ENCODE measurements around the gene ANKS1B.
"Not testable (repeated sequence)": the region's sequence is repeated elsewhere in the genome, so short reads cannot be mapped to it uniquely, and the experiment has no call there.

The ANKS1B gene

GRCh38 chr12:99343960-99344359 lies 640.8 kb downstream of the ANKS1B start:
- no peak for DNase-seq

- DNase-seq, result no peak
Observed at GRCh38 chr12:99339663-99340062, 645.1 kb downstream of the ANKS1B start.

GRCh38 chr12:99334285-99335056 lies 650.3 kb downstream of the ANKS1B start:
- DNase-seq, result no peak

GRCh38 chr12:99332936-99333591 lies 651.7 kb downstream of the ANKS1B start:
- DNase-seq, result no peak

GRCh38 chr12:99330216-99330615 lies 654.5 kb downstream of the ANKS1B start:
- DNase-seq, result no peak

GRCh38 chr12:99321210-99321609 lies 663.5 kb downstream of the ANKS1B start:
- not testable (repeated sequence) for DNase-seq

GRCh38 chr12:99311373-99311772 lies 673.4 kb downstream of the ANKS1B start:
- no peak for DNase-seq

- no peak for DNase-seq
Observed at GRCh38 chr12:99309812-99310211, 674.9 kb downstream of the ANKS1B start.

- no peak for DNase-seq
Observed at GRCh38 chr12:99302874-99303273, 681.9 kb downstream of the ANKS1B start.

GRCh38 chr12:99287136-99287535 lies 697.6 kb downstream of the ANKS1B start:
- DNase-seq, result no peak

GRCh38 chr12:99284161-99284560 lies 700.6 kb downstream of the ANKS1B start:
- no peak for DNase-seq

GRCh38 chr12:99282624-99283023 lies 702.1 kb downstream of the ANKS1B start:
- no peak for DNase-seq

- no peak for DNase-seq
Observed at GRCh38 chr12:99282086-99282485, 702.6 kb downstream of the ANKS1B start.

- DNase-seq, result no peak
Observed at GRCh38 chr12:99281277-99281676, 703.5 kb downstream of the ANKS1B start.

GRCh38 chr12:99278899-99279298 lies 705.8 kb downstream of the ANKS1B start:
- no peak for DNase-seq

GRCh38 chr12:99277591-99278379 lies 707.0 kb downstream of the ANKS1B start:
- DNase-seq, result no peak

GRCh38 chr12:99271071-99271470 lies 713.7 kb downstream of the ANKS1B start:
- no peak for DNase-seq

GRCh38 chr12:99267038-99267437 lies 717.7 kb downstream of the ANKS1B start:
- no peak for DNase-seq

- no peak for DNase-seq
Observed at GRCh38 chr12:99265648-99266047, 719.1 kb downstream of the ANKS1B start.

GRCh38 chr12:99261256-99261655 lies 723.5 kb downstream of the ANKS1B start:
- no peak for DNase-seq

GRCh38 chr12:99260456-99260996 lies 724.2 kb downstream of the ANKS1B start:
- DNase-seq, result no peak

- no peak for DNase-seq
Observed at GRCh38 chr12:99259040-99259934, 725.4 kb downstream of the ANKS1B start.
